ENCODE data around the gene CAMTA1.
A peak's percentile ranks its signal among the peaks of the same experiment; 100 is the strongest.

The CAMTA1 gene

GRCh38 chr1:7614576-7615074 is 829.4 kb downstream of the CAMTA1 start:
- no peak for DNase-seq

- DNase-seq = no peak
Measured at GRCh38 chr1:7615138-7615537, 829.9 kb downstream of the CAMTA1 start.

GRCh38 chr1:7616076-7616832 is 831.0 kb downstream of the CAMTA1 start:
- DNase-seq = peak; percentile 28

GRCh38 chr1:7616953-7617352 is 831.7 kb downstream of the CAMTA1 start:
- no peak for DNase-seq

- DNase-seq = no peak
Measured at GRCh38 chr1:7617826-7618225, 832.6 kb downstream of the CAMTA1 start.

GRCh38 chr1:7620196-7620595 is 834.9 kb downstream of the CAMTA1 start:
- DNase-seq = no peak

- peak; percentile 61 for DNase-seq
Measured at GRCh38 chr1:7621334-7622219, 836.3 kb downstream of the CAMTA1 start.

GRCh38 chr1:7623842-7624241 is 838.6 kb downstream of the CAMTA1 start:
- DNase-seq = no peak

- no peak for DNase-seq
Measured at GRCh38 chr1:7624791-7625355, 839.6 kb downstream of the CAMTA1 start.

- no peak for DNase-seq
Measured at GRCh38 chr1:7625401-7625800, 840.1 kb downstream of the CAMTA1 start.

- DNase-seq = no peak
Measured at GRCh38 chr1:7628273-7628672, 843.0 kb downstream of the CAMTA1 start.

GRCh38 chr1:7629011-7629410 is 843.8 kb downstream of the CAMTA1 start:
- no peak for DNase-seq

GRCh38 chr1:7629465-7630195 is 844.4 kb downstream of the CAMTA1 start:
- peak; percentile 38 for DNase-seq

GRCh38 chr1:7630378-7630777 is 845.1 kb downstream of the CAMTA1 start:
- no peak for DNase-seq

- DNase-seq = no peak
Measured at GRCh38 chr1:7632176-7632575, 846.9 kb downstream of the CAMTA1 start.

- no peak for DNase-seq
Measured at GRCh38 chr1:7632681-7633080, 847.4 kb downstream of the CAMTA1 start.

- no peak for DNase-seq
Measured at GRCh38 chr1:7633506-7634245, 848.4 kb downstream of the CAMTA1 start.

GRCh38 chr1:7634546-7635240 is 849.4 kb downstream of the CAMTA1 start:
- no peak for DNase-seq

GRCh38 chr1:7636795-7637526 is 851.7 kb downstream of the CAMTA1 start:
- DNase-seq = no peak

- DNase-seq = no peak
Measured at GRCh38 chr1:7638078-7638477, 852.8 kb downstream of the CAMTA1 start.
